SK-N-SH treated with all-trans-retinoic acid at 6 μM for 48 hours (cell line): Measurements from ENCODE around the gene IRX1.

Experiments used
- ATAC-seq: fragments of 200-7000 bp; cut with Tn5 transposase; 3 replicates; pipeline ENCODE4 v1.9.1; 2020; ENCODE audit warnings: mild to moderate bottlenecking, moderate library complexity
- ARNTL ChIP-seq: fragments of 450-650 bp; formaldehyde crosslinking; IDR thresholded peaks from 2 replicates; pipeline ENCODE4 v1.5.0; 2020; ENCODE audit warnings: low read depth, mild to moderate bottlenecking, moderate library complexity, borderline replicate concordance
- BACH2 ChIP-seq: fragments of 250-450 bp; sonication (Bioruptor Pico); IDR thresholded peaks from 2 replicates; pipeline ENCODE4 v1.9.0; 2021; ENCODE audit warnings: mild to moderate bottlenecking, borderline replicate concordance
- CREB5 ChIP-seq: fragments of 250-450 bp; sonication (Bioruptor Pico); IDR thresholded peaks from 2 replicates; pipeline ENCODE4 v1.5.1; 2020; ENCODE audit warnings: low read depth, mild to moderate bottlenecking, moderate library complexity
- CSDC2 ChIP-seq: fragments of 250-450 bp; sonication (Bioruptor Pico); IDR thresholded peaks from 2 replicates; pipeline ENCODE4 v1.5.0; 2020; ENCODE audit warnings: mild to moderate bottlenecking, moderate library complexity
- ESRRG ChIP-seq: fragments of 250-450 bp; sonication (Bioruptor Pico); IDR thresholded peaks from 2 replicates; pipeline ENCODE4 v1.6.1; 2021; ENCODE audit warnings: mild to moderate bottlenecking
- GLIS3 ChIP-seq: fragments of 250-450 bp; sonication (Bioruptor Pico); IDR thresholded peaks from 2 replicates; pipeline ENCODE4 v1.5.0; 2020; ENCODE audit warnings: mild to moderate bottlenecking, moderate library complexity
- ISL1 ChIP-seq: fragments of 250-450 bp; sonication (Bioruptor Pico); IDR thresholded peaks from 2 replicates; pipeline ENCODE4 v2.1.2; 2022; ENCODE audit warnings: mild to moderate bottlenecking, moderate library complexity
- OSR1 ChIP-seq: fragments of 250-450 bp; sonication (Bioruptor Pico); IDR thresholded peaks from 2 replicates; pipeline ENCODE4 v1.8.0; 2022; ENCODE audit warnings: moderate library complexity, mild to moderate bottlenecking, inconsistent platforms
- POU6F1 ChIP-seq: fragments of 250-450 bp; sonication (Bioruptor Pico); IDR thresholded peaks from 2 replicates; pipeline ENCODE4 v1.8.0; 2021; ENCODE audit warnings: low read depth, mild to moderate bottlenecking, moderate library complexity, borderline replicate concordance
- PPARA ChIP-seq: fragments of 250-450 bp; sonication (Bioruptor Pico); IDR thresholded peaks from 2 replicates; pipeline ENCODE4 v1.5.0; 2020; ENCODE audit warnings: mild to moderate bottlenecking, borderline replicate concordance
- RARB ChIP-seq: fragments of 250-450 bp; sonication (Bioruptor Pico); IDR thresholded peaks from 2 replicates; pipeline ENCODE4 v1.8.0; 2021; ENCODE audit warnings: mild to moderate bottlenecking, moderate library complexity
- SNAI2 ChIP-seq: fragments of 250-450 bp; sonication (Bioruptor Pico); IDR thresholded peaks from 2 replicates; pipeline ENCODE4 v1.5.0; 2020; ENCODE audit warnings: mild to moderate bottlenecking, moderate library complexity
- TCF4 ChIP-seq: fragments of 250-450 bp; sonication (Bioruptor Pico); IDR thresholded peaks from 2 replicates; pipeline ENCODE4 v1.8.0; 2021; ENCODE audit warnings: mild to moderate bottlenecking, moderate library complexity, borderline replicate concordance
- TOX ChIP-seq: fragments of 250-450 bp; sonication (Bioruptor Pico); IDR thresholded peaks from 2 replicates; pipeline ENCODE4 v1.8.0; 2021; ENCODE audit warnings: mild to moderate bottlenecking, moderate library complexity, borderline replicate concordance
- ZC3H10 ChIP-seq: fragments of 250-450 bp; sonication (Bioruptor Pico); IDR thresholded peaks from 2 replicates; pipeline ENCODE4 v1.5.1; 2021; ENCODE audit warnings: mild to moderate bottlenecking, moderate library complexity
- ZFP3 ChIP-seq: fragments of 250-450 bp; sonication (Bioruptor Pico); IDR thresholded peaks from 2 replicates; pipeline ENCODE4 v1.5.0; 2020; ENCODE audit warnings: mild to moderate bottlenecking, moderate library complexity
- ZFP30 ChIP-seq: fragments of 450-650 bp; formaldehyde crosslinking; IDR thresholded peaks from 2 replicates; pipeline ENCODE4 v1.5.0; 2022; ENCODE audit warnings: mild to moderate bottlenecking, moderate library complexity
- ZNF70 ChIP-seq: fragments of 450-650 bp; formaldehyde crosslinking; IDR thresholded peaks from 2 replicates; pipeline ENCODE4 v1.5.0; 2020; ENCODE audit warnings: mild to moderate bottlenecking, moderate library complexity
- TF ChIP-seq, protein P1 (sequence below): fragments of 250-450 bp; sonication (Bioruptor Pico); IDR thresholded peaks from 2 replicates; pipeline ENCODE4 v1.5.1; 2021; ENCODE audit warnings: mild to moderate bottlenecking, moderate library complexity
- TF ChIP-seq, protein P2 (sequence below): fragments of 250-450 bp; sonication (Bioruptor Pico); IDR thresholded peaks from 2 replicates; pipeline ENCODE4 v1.5.0; 2020; ENCODE audit warnings: mild to moderate bottlenecking, moderate library complexity
- TF ChIP-seq, protein P3 (sequence below): fragments of 250-450 bp; sonication (Bioruptor Pico); IDR thresholded peaks from 2 replicates; pipeline ENCODE4 v1.8.0; 2020; ENCODE audit warnings: mild to moderate bottlenecking, moderate library complexity, borderline replicate concordance

The IRX1 gene

GRCh38 chr5:3595006-3595961, at the start of gene IRX1:
Gene IRX1 (plus strand): TSS chr5:3595832. CDS start chr5:3596106, 274 bp downstream.
- TF ChIP-seq BACH2 (CRISPR knock-in tag) = no peak
- no peak for TF ChIP-seq CREB5 (CRISPR knock-in tag)
- TF ChIP-seq GLIS3 (CRISPR knock-in tag) = no peak
- TF ChIP-seq, protein P1, sequence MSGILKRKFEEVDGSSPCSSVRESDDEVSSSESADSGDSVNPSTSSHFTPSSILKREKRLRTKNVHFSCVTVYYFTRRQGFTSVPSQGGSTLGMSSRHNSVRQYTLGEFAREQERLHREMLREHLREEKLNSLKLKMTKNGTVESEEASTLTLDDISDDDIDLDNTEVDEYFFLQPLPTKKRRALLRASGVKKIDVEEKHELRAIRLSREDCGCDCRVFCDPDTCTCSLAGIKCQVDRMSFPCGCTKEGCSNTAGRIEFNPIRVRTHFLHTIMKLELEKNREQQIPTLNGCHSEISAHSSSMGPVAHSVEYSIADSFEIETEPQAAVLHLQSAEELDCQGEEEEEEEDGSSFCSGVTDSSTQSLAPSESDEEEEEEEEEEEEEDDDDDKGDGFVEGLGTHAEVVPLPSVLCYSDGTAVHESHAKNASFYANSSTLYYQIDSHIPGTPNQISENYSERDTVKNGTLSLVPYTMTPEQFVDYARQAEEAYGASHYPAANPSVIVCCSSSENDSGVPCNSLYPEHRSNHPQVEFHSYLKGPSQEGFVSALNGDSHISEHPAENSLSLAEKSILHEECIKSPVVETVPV (CRISPR knock-in tag) = no peak
- no peak for TF ChIP-seq CSDC2 (CRISPR knock-in tag)
- no peak for TF ChIP-seq SNAI2 (CRISPR knock-in tag)
- no peak for TF ChIP-seq TOX
- no peak for TF ChIP-seq OSR1 (CRISPR knock-in tag)
- no peak for TF ChIP-seq ISL1 (CRISPR knock-in tag)
- TF ChIP-seq ZFP3 (CRISPR knock-in tag) = no peak
- no peak for TF ChIP-seq ESRRG
- TF ChIP-seq PPARA (CRISPR knock-in tag) = no peak
- TF ChIP-seq ZNF70 (CRISPR knock-in tag) = no peak
- TF ChIP-seq ZFP30 (CRISPR knock-in tag) = no peak
- TF ChIP-seq RARB (CRISPR knock-in tag) = no peak
- TF ChIP-seq POU6F1 (CRISPR knock-in tag) = no peak
- TF ChIP-seq ARNTL (CRISPR knock-in tag) = no peak
- TF ChIP-seq TCF4 (CRISPR knock-in tag) = no peak
- ATAC-seq = no peak

GRCh38 chr5:3546028-3546427, 49.6 kb upstream of the IRX1 start:
- no peak for ATAC-seq
- TF ChIP-seq BACH2 (CRISPR knock-in tag) = no peak
- TF ChIP-seq ESRRG = no peak
- no peak for TF ChIP-seq TOX
- TF ChIP-seq GLIS3 (CRISPR knock-in tag) = no peak
- TF ChIP-seq, protein P2, sequence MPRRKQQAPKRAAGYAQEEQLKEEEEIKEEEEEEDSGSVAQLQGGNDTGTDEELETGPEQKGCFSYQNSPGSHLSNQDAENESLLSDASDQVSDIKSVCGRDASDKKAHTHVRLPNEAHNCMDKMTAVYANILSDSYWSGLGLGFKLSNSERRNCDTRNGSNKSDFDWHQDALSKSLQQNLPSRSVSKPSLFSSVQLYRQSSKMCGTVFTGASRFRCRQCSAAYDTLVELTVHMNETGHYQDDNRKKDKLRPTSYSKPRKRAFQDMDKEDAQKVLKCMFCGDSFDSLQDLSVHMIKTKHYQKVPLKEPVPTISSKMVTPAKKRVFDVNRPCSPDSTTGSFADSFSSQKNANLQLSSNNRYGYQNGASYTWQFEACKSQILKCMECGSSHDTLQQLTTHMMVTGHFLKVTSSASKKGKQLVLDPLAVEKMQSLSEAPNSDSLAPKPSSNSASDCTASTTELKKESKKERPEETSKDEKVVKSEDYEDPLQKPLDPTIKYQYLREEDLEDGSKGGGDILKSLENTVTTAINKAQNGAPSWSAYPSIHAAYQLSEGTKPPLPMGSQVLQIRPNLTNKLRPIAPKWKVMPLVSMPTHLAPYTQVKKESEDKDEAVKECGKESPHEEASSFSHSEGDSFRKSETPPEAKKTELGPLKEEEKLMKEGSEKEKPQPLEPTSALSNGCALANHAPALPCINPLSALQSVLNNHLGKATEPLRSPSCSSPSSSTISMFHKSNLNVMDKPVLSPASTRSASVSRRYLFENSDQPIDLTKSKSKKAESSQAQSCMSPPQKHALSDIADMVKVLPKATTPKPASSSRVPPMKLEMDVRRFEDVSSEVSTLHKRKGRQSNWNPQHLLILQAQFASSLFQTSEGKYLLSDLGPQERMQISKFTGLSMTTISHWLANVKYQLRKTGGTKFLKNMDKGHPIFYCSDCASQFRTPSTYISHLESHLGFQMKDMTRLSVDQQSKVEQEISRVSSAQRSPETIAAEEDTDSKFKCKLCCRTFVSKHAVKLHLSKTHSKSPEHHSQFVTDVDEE (CRISPR knock-in tag) = no peak

GRCh38 chr5:3564116-3564515, 31.5 kb upstream of the IRX1 start:
- ATAC-seq = no peak
- TF ChIP-seq, protein P2 (CRISPR knock-in tag) = no peak
- TF ChIP-seq BACH2 (CRISPR knock-in tag) = no peak
- TF ChIP-seq CSDC2 (CRISPR knock-in tag) = no peak
- no peak for TF ChIP-seq PPARA (CRISPR knock-in tag)
- TF ChIP-seq RARB (CRISPR knock-in tag) = no peak
- TF ChIP-seq, protein P3, sequence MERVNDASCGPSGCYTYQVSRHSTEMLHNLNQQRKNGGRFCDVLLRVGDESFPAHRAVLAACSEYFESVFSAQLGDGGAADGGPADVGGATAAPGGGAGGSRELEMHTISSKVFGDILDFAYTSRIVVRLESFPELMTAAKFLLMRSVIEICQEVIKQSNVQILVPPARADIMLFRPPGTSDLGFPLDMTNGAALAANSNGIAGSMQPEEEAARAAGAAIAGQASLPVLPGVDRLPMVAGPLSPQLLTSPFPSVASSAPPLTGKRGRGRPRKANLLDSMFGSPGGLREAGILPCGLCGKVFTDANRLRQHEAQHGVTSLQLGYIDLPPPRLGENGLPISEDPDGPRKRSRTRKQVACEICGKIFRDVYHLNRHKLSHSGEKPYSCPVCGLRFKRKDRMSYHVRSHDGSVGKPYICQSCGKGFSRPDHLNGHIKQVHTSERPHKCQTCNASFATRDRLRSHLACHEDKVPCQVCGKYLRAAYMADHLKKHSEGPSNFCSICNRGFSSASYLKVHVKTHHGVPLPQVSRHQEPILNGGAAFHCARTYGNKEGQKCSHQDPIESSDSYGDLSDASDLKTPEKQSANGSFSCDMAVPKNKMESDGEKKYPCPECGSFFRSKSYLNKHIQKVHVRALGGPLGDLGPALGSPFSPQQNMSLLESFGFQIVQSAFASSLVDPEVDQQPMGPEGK (CRISPR knock-in tag) = no peak
- TF ChIP-seq, protein P1 (CRISPR knock-in tag) = no peak
- TF ChIP-seq ISL1 (CRISPR knock-in tag) = no peak
- TF ChIP-seq GLIS3 (CRISPR knock-in tag) = no peak
- TF ChIP-seq ZC3H10 (CRISPR knock-in tag) = no peak
- no peak for TF ChIP-seq TCF4 (CRISPR knock-in tag)
- TF ChIP-seq ZFP30 (CRISPR knock-in tag) = no peak
